H9 (cell line): ENCODE data around the gene USP35. TPM values are rescaled to one million over a fixed set of nuclear protein-coding genes. Genes with fewer than 3 reads are reported as not detected.
A peak's percentile ranks its signal among the peaks of the same experiment; 100 is the strongest.

ENCODE experiments used
- DNase-seq: peaks from one replicate; pipeline ENCODE4 v3.0.0-alpha.2; 2017
- H2AFZ ChIP-seq: one replicate; pipeline ENCODE4 v1.6.1; 2013; ENCODE audit warnings: mild to moderate bottlenecking, low read length, control low read depth, moderate library complexity
- H2AK5ac ChIP-seq: 2 replicates; pipeline ENCODE4 v1.6.1; 2013; ENCODE audit warnings: low read length, control low read depth, mixed read lengths; ENCODE audit not compliant: insufficient read length
- H2BK120ac ChIP-seq: one replicate; pipeline ENCODE4 v1.6.1; 2013; ENCODE audit warnings: low read depth, mild to moderate bottlenecking, low read length, control low read depth, inconsistent platforms; ENCODE audit not compliant: poor library complexity, severe bottlenecking
- H2BK12ac ChIP-seq: 2 replicates; pipeline ENCODE4 v1.6.1; 2013; ENCODE audit warnings: low read length, control low read depth, mixed read lengths, low read depth; ENCODE audit not compliant: insufficient read length
- H2BK15ac ChIP-seq: 2 replicates; pipeline ENCODE4 v1.6.1; 2013; ENCODE audit warnings: low read depth, low read length, control low read depth
- H2BK20ac ChIP-seq: one replicate; pipeline ENCODE4 v1.6.1; 2013; ENCODE audit warnings: low read depth, mild to moderate bottlenecking, low read length, control low read depth, inconsistent platforms; ENCODE audit not compliant: poor library complexity, severe bottlenecking
- H2BK5ac ChIP-seq: 2 replicates; pipeline ENCODE4 v1.6.1; 2013; ENCODE audit warnings: low read length, control low read depth, mixed read lengths; ENCODE audit not compliant: insufficient read length
- H3K14ac ChIP-seq: 2 replicates; pipeline ENCODE4 v1.6.1; 2013; ENCODE audit warnings: low read length, control low read depth; ENCODE audit not compliant: insufficient read depth
- H3K18ac ChIP-seq: 2 replicates; pipeline ENCODE4 v1.6.1; 2013; ENCODE audit warnings: low read depth, mild to moderate bottlenecking, mixed read lengths, low read length, control low read depth; ENCODE audit not compliant: insufficient read length
- H3K23ac ChIP-seq: 2 replicates; pipeline ENCODE4 v1.6.1; 2013; ENCODE audit warnings: low read length, control low read depth, mixed read lengths, low read depth; ENCODE audit not compliant: insufficient read length
- H3K23me2 ChIP-seq: 2 replicates; pipeline ENCODE4 v1.6.1; 2013; ENCODE audit warnings: low read depth, mild to moderate bottlenecking, mixed read lengths, low read length, control low read depth; ENCODE audit not compliant: insufficient read length, poor library complexity, severe bottlenecking
- H3K27ac ChIP-seq: 2 replicates; pipeline ENCODE4 v1.5.1; 2013; ENCODE audit warnings: low read length, control low read depth, mixed read lengths, low read depth; ENCODE audit not compliant: insufficient read length
- H3K27me3 ChIP-seq: 2 replicates; pipeline ENCODE4 v1.6.1; 2013; ENCODE audit warnings: low read length, control low read depth, inconsistent platforms; ENCODE audit not compliant: insufficient read depth
- H3K4ac ChIP-seq: 2 replicates; pipeline ENCODE4 v1.6.1; 2013; ENCODE audit warnings: low read depth, mild to moderate bottlenecking, control low read depth, inconsistent platforms, low read length, moderate library complexity
- H3K4me1 ChIP-seq: 2 replicates; pipeline ENCODE4 v1.6.1; 2013; ENCODE audit warnings: low read length, control low read depth, inconsistent platforms; ENCODE audit not compliant: insufficient read depth
- H3K4me2 ChIP-seq: 2 replicates; pipeline ENCODE4 v1.6.1; 2013; ENCODE audit warnings: low read length, control low read depth, mixed read lengths; ENCODE audit not compliant: insufficient read length, insufficient read depth
- H3K56ac ChIP-seq: 2 replicates; pipeline ENCODE4 v1.6.1; 2013; ENCODE audit warnings: low read depth, mild to moderate bottlenecking, mixed read lengths, low read length, control low read depth; ENCODE audit not compliant: insufficient read length
- H3K79me1 ChIP-seq: 2 replicates; pipeline ENCODE4 v1.6.1; 2013; ENCODE audit warnings: low read depth, mild to moderate bottlenecking, moderate library complexity, low read length, control low read depth, inconsistent platforms; ENCODE audit not compliant: insufficient read depth, poor library complexity, severe bottlenecking
- H3K79me2 ChIP-seq: 2 replicates; pipeline ENCODE4 v1.6.1; 2013; ENCODE audit warnings: low read length, control low read depth, inconsistent platforms; ENCODE audit not compliant: insufficient read depth
- H3K9ac ChIP-seq: 2 replicates; pipeline ENCODE4 v1.6.1; 2013; ENCODE audit warnings: low read length, control low read depth, mixed read lengths; ENCODE audit not compliant: insufficient read length; ENCODE audit errors: extremely low read depth
- H3K9me3 ChIP-seq: one replicate; pipeline ENCODE4 v1.6.1; 2013; ENCODE audit warnings: low read depth, low read length, inconsistent platforms; ENCODE audit not compliant: control insufficient read depth
- H3T11ph ChIP-seq: one replicate; pipeline ENCODE4 v1.6.1; 2013; ENCODE audit warnings: mild to moderate bottlenecking, low read length, control low read depth, inconsistent platforms
- H4K20me1 ChIP-seq: one replicate; pipeline ENCODE4 v1.6.1; 2013; ENCODE audit not compliant: control insufficient read depth, insufficient read length, insufficient read depth
- H4K5ac ChIP-seq: 2 replicates; pipeline ENCODE4 v1.6.1; 2013; ENCODE audit warnings: low read depth, mild to moderate bottlenecking, mixed read lengths, low read length, control low read depth; ENCODE audit not compliant: insufficient read length
- H4K8ac ChIP-seq: replicated peaks from 2 replicates; pipeline ENCODE4 v1.6.1; 2013; ENCODE audit warnings: low read length, control low read depth, mixed read lengths, low read depth; ENCODE audit not compliant: insufficient read length
- H4K91ac ChIP-seq: 2 replicates; pipeline ENCODE4 v1.6.1; 2013; ENCODE audit warnings: low read depth, mild to moderate bottlenecking, moderate library complexity, mixed read lengths, low read length, control low read depth; ENCODE audit not compliant: insufficient read length
- H3K27ac Mint-ChIP-seq, 3 experiments: 2 replicates in 2 of 3; 3 replicates in 1 of 3; pipeline ENCODE4 v1.8.0; 2020 to 2021; ENCODE audit warnings: mixed read lengths in 3 of 3, mild to moderate bottlenecking in 1 of 3, moderate library complexity in 1 of 3
- H3K27me3 Mint-ChIP-seq: 2 replicates; pipeline ENCODE4 v1.8.0; 2021; ENCODE audit warnings: low read depth, mild to moderate bottlenecking, moderate library complexity, mixed read lengths
- H3K36me3 Mint-ChIP-seq, 3 experiments: 2 replicates in 2 of 3; 3 replicates in 1 of 3; pipeline ENCODE4 v1.8.0; 2020 to 2021; ENCODE audit warnings: low read depth in 3 of 3, mixed read lengths in 3 of 3; ENCODE audit not compliant: insufficient read depth in 1 of 3
- H3K4me1 Mint-ChIP-seq, 2 experiments: 2 replicates each; pipeline ENCODE4 v1.8.0; 2020; ENCODE audit warnings: mixed read lengths in 2 of 2
- H3K4me3 Mint-ChIP-seq, 2 experiments: 2 replicates in 1 of 2; 3 replicates in 1 of 2; pipeline ENCODE4 v1.8.0; 2020 to 2021; ENCODE audit warnings: mild to moderate bottlenecking in 2 of 2, mixed read lengths in 2 of 2, moderate library complexity in 1 of 2
- H3K9me3 Mint-ChIP-seq, 2 experiments: 2 replicates in 1 of 2; 3 replicates in 1 of 2; pipeline ENCODE4 v1.8.0; 2020; ENCODE audit warnings: mild to moderate bottlenecking in 2 of 2, mixed read lengths in 2 of 2, moderate library complexity in 1 of 2
- CTCF ChIP-seq: fragments of 200-600 bp; sonication (generic); conservative IDR thresholded peaks from 3 replicates; pipeline ENCODE4 v1.8.0; 2021; ENCODE audit warnings: antibody characterized with exemption, mild to moderate bottlenecking
- WGBS: extraction: QIAGEN DNeasy Blood & Tissue Kit; methylation state at CpG from one replicate; pipeline ENCODE4 v1.1.7; 2013; ENCODE audit warnings: missing lambda C conversion rate, low lambda C conversion rate, mixed read lengths; ENCODE audit not compliant: insufficient read length; ENCODE audit errors: extremely low coverage; 5-methylcytosine and 5-hydroxymethylcytosine counted together
- total RNA-seq: library from RNA; stranded (reverse); gene quantifications from 2 replicates; pipeline ENCODE4 v1.2.1, GENCODE V29; 2021

The USP35 gene
- total RNA-seq, 1 experiment from 2014 or later = 6.8 TPM

GRCh38 chr11:78160557-78160956 is 28.2 kb upstream of the USP35 start:
- no CpG with 5 or more reads among the region's 1 CpG for WGBS
- Histone ChIP-seq H3K79me2 (no peaks in the 10 kb centered on the region), H4K20me1 (no peaks in the 10 kb centered on the region), H3K4me2 (no peak overlapping the region), H3K4ac (no peak overlapping the region), H4K5ac (no peak overlapping the region), H3T11ph (no peak overlapping the region), H2BK15ac (no peak overlapping the region), H2BK20ac (no peak overlapping the region), H3K9me3 (no peaks in the 10 kb centered on the region), H2AFZ (no peak overlapping the region), H3K4me1 (no peaks in the 10 kb centered on the region), H4K91ac (no peak overlapping the region), H2BK12ac (no peak overlapping the region), H3K23ac (no peak overlapping the region), H4K8ac (no peak overlapping the region), H2BK5ac (no peak overlapping the region), H3K27me3 (no peaks in the 10 kb centered on the region), H2AK5ac (no peak overlapping the region), H3K27ac (no peak overlapping the region), H2BK120ac (no peak overlapping the region), H3K79me1 (no peaks in the 10 kb centered on the region), H3K23me2 (no peaks in the 10 kb centered on the region), H3K56ac (no peak overlapping the region), H3K18ac (no peak overlapping the region), H3K14ac (no peak overlapping the region), H3K9ac (no peak overlapping the region)
- no peak for TF ChIP-seq CTCF
- Mint-ChIP-seq H3K36me3 (no peaks in the 10 kb centered on the region), H3K27ac (peak overlapping the region in 1 of 3 experiments; percentile 82; a peak in 2 of 7 replicates), H3K9me3 (no peaks in the 10 kb centered on the region; a peak in 1 of 5 replicates), H3K27me3 (peaks cover 4% of the 10 kb centered on the region), H3K4me1 (no peaks in the 10 kb centered on the region), H3K4me3 (no peak overlapping the region)
- no peak for DNase-seq
